ENCODE measurements around the gene DBX1. TPM values are rescaled to one million over a fixed set of nuclear protein-coding genes. Genes with fewer than 3 reads are reported as not detected.
A peak's percentile ranks its signal among the peaks of the same experiment; 100 is the strongest.

The DBX1 gene
- total and polyA plus RNA-seq, 10 of the 15 experiments (the other 5 are each of a cell fraction or from before 2014, with no cell fraction given) = not detected

DNA sequence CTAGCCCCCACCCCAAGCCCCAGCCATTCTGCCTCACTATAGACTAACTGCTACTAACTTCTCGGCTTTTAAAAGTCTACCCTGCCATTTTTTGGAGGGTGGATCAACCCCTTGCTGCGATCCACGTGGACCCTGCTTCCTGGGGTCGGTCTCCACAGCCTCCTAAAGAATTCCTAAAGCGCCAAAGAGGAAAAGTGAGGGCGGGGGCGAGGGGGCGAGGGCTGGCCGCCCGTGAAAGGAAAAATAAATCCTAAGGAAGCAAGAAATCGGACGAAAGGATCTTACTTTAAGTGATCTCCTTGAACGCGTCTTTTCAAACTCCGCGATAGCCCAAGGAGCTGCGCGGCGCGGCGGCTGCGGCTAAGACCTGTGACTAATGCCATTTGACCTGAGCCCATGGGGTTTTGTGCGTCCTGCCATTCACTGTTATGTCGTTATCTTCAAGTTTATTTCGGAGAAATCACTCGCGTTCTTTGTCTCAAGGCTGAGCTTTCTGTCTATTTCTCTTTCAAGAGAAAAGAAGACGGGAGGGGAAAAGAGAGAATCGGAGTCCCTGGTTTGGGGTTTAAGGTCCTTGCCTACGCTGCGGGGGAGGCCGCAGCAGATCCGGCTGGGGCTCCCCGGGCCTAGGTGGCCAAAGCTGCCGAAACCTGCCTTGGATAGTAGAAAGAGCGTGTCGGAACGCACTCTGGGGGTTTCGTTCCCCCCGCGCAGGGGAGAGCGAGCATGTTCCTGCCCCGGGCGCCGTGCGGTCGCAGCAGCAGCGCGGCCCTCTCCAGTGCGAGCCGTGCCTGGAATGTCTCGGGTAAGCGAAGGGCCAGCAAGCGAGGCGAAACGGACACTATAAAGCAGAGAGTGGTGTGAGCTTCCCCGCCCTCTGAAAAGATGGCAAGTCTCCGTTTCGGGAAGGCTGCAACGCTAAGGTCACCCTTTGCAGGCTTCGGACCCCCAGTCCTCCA lies 2.8 kb upstream of the DBX1 start:
- in situ Hi-C loops (cut with MboI) = no loop called here

DNA sequence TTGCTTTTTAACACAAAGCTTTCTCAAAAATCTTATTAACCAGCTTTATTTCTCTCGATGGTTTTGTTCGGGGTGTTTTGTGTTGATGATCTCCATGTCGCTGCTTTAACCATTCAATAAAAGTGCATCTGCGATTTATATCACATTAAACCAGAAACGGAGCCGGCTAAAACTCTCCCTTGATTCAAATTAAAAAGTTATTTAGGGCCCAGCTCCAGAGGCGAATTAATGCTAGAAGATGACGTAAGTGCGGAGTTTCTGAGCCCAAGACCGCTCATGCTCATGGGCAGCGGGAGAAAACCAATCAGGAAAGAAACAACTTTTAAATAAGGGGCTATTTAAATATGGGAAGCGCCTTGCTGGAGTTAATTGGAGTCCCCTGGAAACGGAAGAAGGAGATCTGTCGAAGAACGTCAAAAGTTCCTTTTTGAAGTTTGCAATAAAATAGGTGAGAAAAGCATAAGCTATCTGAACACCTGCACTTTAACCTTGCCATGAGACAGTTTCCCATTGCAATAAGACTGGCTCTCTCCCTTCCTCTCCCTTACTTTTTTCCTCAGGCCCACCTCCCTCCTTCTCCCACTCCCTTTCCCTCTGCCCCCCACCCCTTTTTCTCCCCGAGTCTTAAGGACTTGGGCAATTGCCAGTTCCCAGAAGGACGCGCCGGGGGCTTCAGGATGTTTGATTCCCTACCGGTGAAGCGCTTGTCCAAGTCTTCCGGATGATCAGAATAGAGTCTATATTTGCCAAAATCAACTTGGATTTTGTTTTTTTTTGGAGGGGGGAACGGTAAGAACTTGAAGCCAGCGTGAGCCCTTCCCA lies 1.9 kb upstream of the DBX1 start:
- no peaks in the 10 kb centered on the region for H3K79me2 ChIP-seq (ENCODE audit: control insufficient read depth, insufficient read depth, low read length)
- WGBS (ENCODE audit: insufficient coverage, insufficient replicate concordance, low lambda C conversion rate, missing lambda C conversion rate) = 32% methylated on average over 24 of the region's 24 CpGs
- no TSS peak for BruUV-seq (replicated peaks)
- ATAC-seq = no peak
- in situ Hi-C loops (cut with MboI) (no loop called here), intact Hi-C loops (cut with micrococcal nuclease; ENCODE audit: unreplicated experiment) (no loop called here)
- ChIA-PET CTCF (interaction anchor here (0.8 kb wide), 1 partner anchor 9 kb away, joined by 3 read pairs; no protein-coding TSS in a partner anchor), RAD21 (ENCODE audit: unreplicated experiment) (no interaction called here), SMC1A (ENCODE audit: uncharacterized antibody, unreplicated experiment) (no interaction called here), POLR2A (no interaction called here)
- no peak overlapping the region for H3K27ac ChIP-seq (ENCODE audit: control insufficient read depth, insufficient read depth)
- H4K20me1 ChIP-seq (ENCODE audit: control insufficient read depth, insufficient read depth) = no peaks in the 10 kb centered on the region
- DNase-seq (ENCODE audit: low read depth, low spot score) = no peak
- no peaks in the 10 kb centered on the region for H3K36me3 ChIP-seq (ENCODE audit: control insufficient read depth in 2 of 2, insufficient read depth in 2 of 2, low read length in 1 of 2)
- no peak overlapping the region for H3K4me2 ChIP-seq (ENCODE audit: control insufficient read depth, insufficient read depth)
- no peak for FAIRE-seq
- no peaks in the 10 kb centered on the region; the same call in 1 of the 2 replicates for H3K4me1 ChIP-seq (ENCODE audit: control insufficient read depth, insufficient read depth, low read length)
- TF ChIP-seq SUZ12 (IDR thresholded peaks at IDR 0.05; ENCODE audit: unreplicated experiment) = peak; percentile 74
- no peak for TF ChIP-seq NFIC (IDR thresholded peaks at IDR 0.05; ENCODE audit: low read depth, low read length)
- no peak for TF ChIP-seq EGR1 (IDR thresholded peaks at IDR 0.05; ENCODE audit: borderline replicate concordance in 1 of 2, low read depth in 2 of 2, low read length in 2 of 2)
- TF ChIP-seq, protein P1, sequence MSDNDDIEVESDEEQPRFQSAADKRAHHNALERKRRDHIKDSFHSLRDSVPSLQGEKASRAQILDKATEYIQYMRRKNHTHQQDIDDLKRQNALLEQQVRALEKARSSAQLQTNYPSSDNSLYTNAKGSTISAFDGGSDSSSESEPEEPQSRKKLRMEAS (IDR thresholded peaks at IDR 0.05; ENCODE audit: low read depth, low read length) = no peak
- H3K4me3 ChIP-seq = no peak overlapping the region
- peaks cover 14 to 17% of the 10 kb centered on the region in 2 experiments; a peak in 3 of 4 replicates for H3K27me3 ChIP-seq (replicated peaks in 1 of 2; ENCODE audit: control insufficient read depth in 2 of 2, insufficient read depth in 2 of 2, low read length in 1 of 2)
- H3K9me3 ChIP-seq (replicated peaks; ENCODE audit: control insufficient read depth, insufficient read depth, low read length) = no peaks in the 10 kb centered on the region; the same call in 2 of the 3 replicates
- no peak overlapping the region for H2AFZ ChIP-seq (ENCODE audit: control insufficient read depth, low read depth, low read length)
- no peak overlapping the region for H3K9ac ChIP-seq (ENCODE audit: control insufficient read depth, insufficient read depth, low read length)

More for the DNA sequence above, 2.8 kb upstream of the DBX1 start:
- ChIA-PET CTCF (no interaction called here), RAD21 (ENCODE audit: unreplicated experiment) (interaction anchor here (0.5 kb wide), 1 partner anchor 25 kb away, joined by 3 read pairs; no protein-coding TSS in a partner anchor), POLR2A (no interaction called here), SMC1A (ENCODE audit: uncharacterized antibody, unreplicated experiment) (interaction anchor here (0.6 kb wide), 1 partner anchor 195 kb away, joined by 3 read pairs; no protein-coding TSS in a partner anchor)
- 41% methylated on average over 61 of the region's 61 CpGs for WGBS (ENCODE audit: insufficient coverage, insufficient replicate concordance, low lambda C conversion rate, missing lambda C conversion rate)
- Histone ChIP-seq H3K9ac (ENCODE audit: control insufficient read depth, insufficient read depth, low read length) (no peak overlapping the region), H3K4me3 (no peak overlapping the region), H3K4me2 (ENCODE audit: control insufficient read depth, insufficient read depth) (no peak overlapping the region), H4K20me1 (ENCODE audit: control insufficient read depth, insufficient read depth) (no peaks in the 10 kb centered on the region), H3K36me3 (ENCODE audit: control insufficient read depth in 2 of 2, insufficient read depth in 2 of 2, low read length in 1 of 2) (no peaks in the 10 kb centered on the region), H3K9me3 (replicated peaks; ENCODE audit: control insufficient read depth, insufficient read depth, low read length) (no peaks in the 10 kb centered on the region; the same call in 2 of the 3 replicates), H3K27ac (ENCODE audit: control insufficient read depth, insufficient read depth) (no peak overlapping the region), H2AFZ (ENCODE audit: control insufficient read depth, low read depth, low read length) (no peak overlapping the region), H3K27me3 (replicated peaks in 1 of 2; ENCODE audit: control insufficient read depth in 2 of 2, insufficient read depth in 2 of 2, low read length in 1 of 2) (peaks cover 13 to 17% of the 10 kb centered on the region in 2 experiments; a peak in 3 of 4 replicates), H3K4me1 (ENCODE audit: control insufficient read depth, insufficient read depth, low read length) (no peaks in the 10 kb centered on the region), H3K79me2 (ENCODE audit: control insufficient read depth, insufficient read depth, low read length) (no peaks in the 10 kb centered on the region)
- FAIRE-seq (no peak), DNase-seq (ENCODE audit: low read depth, low spot score) (no peak), ATAC-seq (no peak)
- intact Hi-C loops (cut with micrococcal nuclease; ENCODE audit: unreplicated experiment) = no loop called here
- no TSS peak for BruUV-seq (replicated peaks)
- no peak for TF ChIP-seq NFXL1 (IDR thresholded peaks at IDR 0.05; ENCODE audit: borderline replicate concordance)
- TF ChIP-seq TCF7 (IDR thresholded peaks at IDR 0.05; ENCODE audit: borderline replicate concordance) = no peak
- TF ChIP-seq EZH2 (IDR thresholded peaks at IDR 0.05; ENCODE audit: borderline replicate concordance, control insufficient read depth, low read depth, low read length) = 0 out of 2 replicates have a peak, but pooled peaks have one; percentile 63
- TF ChIP-seq SUZ12 (IDR thresholded peaks at IDR 0.05; ENCODE audit: unreplicated experiment) = peak; percentile 65
